AG09309 (cell line): ENCODE results near the gene GPS1.

Source experiments
- DNase-seq: peaks from one replicate; pipeline ENCODE4 v3.0.0-alpha.2; 2010; ENCODE audit warnings: low read depth
- H3K4me3 ChIP-seq: 2 replicates; pipeline ENCODE4 v1.5.1; 2011; ENCODE audit warnings: mild to moderate bottlenecking, low read depth, low read length, moderate library complexity; ENCODE audit not compliant: control insufficient read depth
- CTCF ChIP-seq: IDR thresholded peaks from 2 replicates; pipeline ENCODE4 v1.5.1; 2011; ENCODE audit warnings: mild to moderate bottlenecking, low read depth, low read length, inconsistent platforms; ENCODE audit not compliant: insufficient read depth, control insufficient read depth; ENCODE audit errors: missing control alignments

Gene GPS1

GRCh38 chr17:82047379-82047778 lies 4.3 kb upstream of the GPS1 start:
- no peak for DNase-seq
- no peak overlapping the region for H3K4me3 ChIP-seq
- TF ChIP-seq CTCF = no peak

- H3K4me3 ChIP-seq = no peak overlapping the region
- DNase-seq = no peak
- no peak for TF ChIP-seq CTCF
These were observed 3.7 kb upstream of the GPS1 start for GRCh38 chr17:82047914-82048570.

GRCh38 chr17:82048571-82048971 lies 3.1 kb upstream of the GPS1 start:
- no peak for TF ChIP-seq CTCF
- DNase-seq = no peak
- no peak overlapping the region for H3K4me3 ChIP-seq

- DNase-seq = no peak
- H3K4me3 ChIP-seq = no peak overlapping the region
- TF ChIP-seq CTCF = no peak
These were observed 2.6 kb upstream of the GPS1 start for GRCh38 chr17:82049106-82049505.

- no peak overlapping the region for H3K4me3 ChIP-seq
- no peak for TF ChIP-seq CTCF
- no peak for DNase-seq
These were observed 2.2 kb upstream of the GPS1 start for GRCh38 chr17:82049521-82049971.

GRCh38 chr17:82050152-82050760 lies 1.4 kb upstream of the GPS1 start:
- no peak for DNase-seq
- H3K4me3 ChIP-seq = peak overlapping the region; percentile 74
- no peak for TF ChIP-seq CTCF
